MCF 10A (cell line): Measurements from ENCODE around the gene EXOC3. TPM values are rescaled to one million over a fixed set of nuclear protein-coding genes. Genes with fewer than 3 reads are reported as not detected.
"Not testable (repeated sequence)": the region's sequence is repeated elsewhere in the genome, so short reads cannot be mapped to it uniquely, and the experiment has no call there.

Experiments used
- BruUV-seq: library from RNA; stranded (reverse); fragments of 400-500 nt; replicated peaks from 2 replicates; lab custom pipeline; 2021; lab: Mats Ljungman, UMichigan
- CTCF ChIA-PET: fragments of 300-600 bp; sonication (Branson Sonifier 250); formaldehyde crosslinking; extraction: SDS; loops from one replicate; lab custom pipeline; 2021; ENCODE audit warnings: antibody characterized with exemption, inconsistent platforms; lab: Yijun Ruan, JAX
- POLR2A ChIA-PET: fragments of 300-600, 350-650 bp; sonication (Branson Sonifier 250); formaldehyde crosslinking; extraction: SDS; loops from one replicate; lab custom pipeline; 2020; ENCODE audit warnings: antibody characterized with exemption, inconsistent platforms; lab: Yijun Ruan, JAX
- DNase-seq: peaks from one replicate; pipeline ENCODE4 v3.0.0-alpha.2; 2018; ENCODE audit not compliant: unreplicated experiment
- H3K27ac Mint-ChIP-seq: one replicate; pipeline ENCODE4 v1.8.0; 2022; ENCODE audit warnings: mild to moderate bottlenecking, low read depth, mixed read lengths; ENCODE audit not compliant: unreplicated experiment
- H3K27me3 Mint-ChIP-seq: one replicate; pipeline ENCODE4 v1.8.0; 2022; ENCODE audit warnings: mixed read lengths; ENCODE audit not compliant: insufficient read depth, unreplicated experiment
- H3K36me3 Mint-ChIP-seq: one replicate; pipeline ENCODE4 v1.8.0; 2022; ENCODE audit warnings: mild to moderate bottlenecking, moderate library complexity, mixed read lengths; ENCODE audit not compliant: insufficient read depth, unreplicated experiment
- H3K4me1 Mint-ChIP-seq: one replicate; pipeline ENCODE4 v1.8.0; 2022; ENCODE audit warnings: mixed read lengths; ENCODE audit not compliant: insufficient read depth, unreplicated experiment
- H3K4me3 Mint-ChIP-seq: one replicate; pipeline ENCODE4 v1.8.0; 2022; ENCODE audit warnings: mild to moderate bottlenecking, moderate library complexity, mixed read lengths; ENCODE audit not compliant: unreplicated experiment
- H3K9me3 Mint-ChIP-seq: one replicate; pipeline ENCODE4 v1.8.0; 2022; ENCODE audit warnings: mixed read lengths; ENCODE audit not compliant: unreplicated experiment
- intact Hi-C: fragments of 100-400 bp; cut with micrococcal nuclease; formaldehyde crosslinking; loops from 2 replicates; pipeline ENCODE4 v1.14.1; 2022
- total RNA-seq: library from RNA; stranded (reverse); gene quantifications from 2 replicates; pipeline ENCODE4 v1.2.3, GENCODE V29; 2022
- TF ChIP-seq, protein P1 (sequence below): fragments of 200-600 bp; IDR thresholded peaks from one replicate; pipeline ENCODE4 v1.8.0; 2022; ENCODE audit warnings: antibody characterized with exemption, mild to moderate bottlenecking; ENCODE audit not compliant: unreplicated experiment

Gene EXOC3
- total RNA-seq, 1 experiment from 2014 or later, result 44.1 TPM

DNA sequence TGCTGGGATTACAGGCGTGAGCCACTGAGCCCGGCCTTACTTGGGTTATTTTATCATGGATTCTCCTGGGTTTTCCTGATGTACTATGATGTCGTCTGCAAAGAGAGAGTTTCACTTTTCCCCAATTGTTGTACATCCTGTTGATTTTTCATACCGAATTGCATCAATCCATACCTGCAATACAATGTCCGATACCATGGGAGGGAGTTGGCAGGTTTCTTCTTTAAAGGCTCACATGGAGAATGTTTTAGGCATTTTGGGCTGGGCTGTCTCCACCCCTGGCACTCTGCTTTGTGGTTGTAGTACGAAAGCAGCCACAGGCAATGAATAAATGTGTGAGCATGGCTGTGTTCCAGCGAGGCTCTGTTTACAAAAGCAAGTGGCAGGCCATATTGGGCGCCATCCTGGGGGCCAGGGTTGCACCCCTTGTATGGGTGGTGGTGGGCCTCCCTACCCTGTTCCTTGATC, 35.1 kb upstream of the EXOC3 start:
- TF ChIP-seq, protein P1, sequence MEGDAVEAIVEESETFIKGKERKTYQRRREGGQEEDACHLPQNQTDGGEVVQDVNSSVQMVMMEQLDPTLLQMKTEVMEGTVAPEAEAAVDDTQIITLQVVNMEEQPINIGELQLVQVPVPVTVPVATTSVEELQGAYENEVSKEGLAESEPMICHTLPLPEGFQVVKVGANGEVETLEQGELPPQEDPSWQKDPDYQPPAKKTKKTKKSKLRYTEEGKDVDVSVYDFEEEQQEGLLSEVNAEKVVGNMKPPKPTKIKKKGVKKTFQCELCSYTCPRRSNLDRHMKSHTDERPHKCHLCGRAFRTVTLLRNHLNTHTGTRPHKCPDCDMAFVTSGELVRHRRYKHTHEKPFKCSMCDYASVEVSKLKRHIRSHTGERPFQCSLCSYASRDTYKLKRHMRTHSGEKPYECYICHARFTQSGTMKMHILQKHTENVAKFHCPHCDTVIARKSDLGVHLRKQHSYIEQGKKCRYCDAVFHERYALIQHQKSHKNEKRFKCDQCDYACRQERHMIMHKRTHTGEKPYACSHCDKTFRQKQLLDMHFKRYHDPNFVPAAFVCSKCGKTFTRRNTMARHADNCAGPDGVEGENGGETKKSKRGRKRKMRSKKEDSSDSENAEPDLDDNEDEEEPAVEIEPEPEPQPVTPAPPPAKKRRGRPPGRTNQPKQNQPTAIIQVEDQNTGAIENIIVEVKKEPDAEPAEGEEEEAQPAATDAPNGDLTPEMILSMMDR, result no peak
- Mint-ChIP-seq H3K4me3 (peak overlapping the region; percentile 62), H3K9me3 (no peaks in the 10 kb centered on the region), H3K4me1 (peaks cover 22% of the 10 kb centered on the region), H3K27ac (peak overlapping the region; percentile 94), H3K27me3 (no peaks in the 10 kb centered on the region), H3K36me3 (no peaks in the 10 kb centered on the region)
- DNase-seq, result peak; percentile 85
- intact Hi-C loops, result no loop called here
- ChIA-PET POLR2A (interaction anchor here (0.8 to 2.3 kb wide), 8 partner anchors 8 to 137 kb away, joined by 3 to 26 read pairs (median 4); partner anchors contain the start of genes EXOC3 and PDCD6), CTCF (no interaction called here)
- no TSS peak for BruUV-seq

DNA sequence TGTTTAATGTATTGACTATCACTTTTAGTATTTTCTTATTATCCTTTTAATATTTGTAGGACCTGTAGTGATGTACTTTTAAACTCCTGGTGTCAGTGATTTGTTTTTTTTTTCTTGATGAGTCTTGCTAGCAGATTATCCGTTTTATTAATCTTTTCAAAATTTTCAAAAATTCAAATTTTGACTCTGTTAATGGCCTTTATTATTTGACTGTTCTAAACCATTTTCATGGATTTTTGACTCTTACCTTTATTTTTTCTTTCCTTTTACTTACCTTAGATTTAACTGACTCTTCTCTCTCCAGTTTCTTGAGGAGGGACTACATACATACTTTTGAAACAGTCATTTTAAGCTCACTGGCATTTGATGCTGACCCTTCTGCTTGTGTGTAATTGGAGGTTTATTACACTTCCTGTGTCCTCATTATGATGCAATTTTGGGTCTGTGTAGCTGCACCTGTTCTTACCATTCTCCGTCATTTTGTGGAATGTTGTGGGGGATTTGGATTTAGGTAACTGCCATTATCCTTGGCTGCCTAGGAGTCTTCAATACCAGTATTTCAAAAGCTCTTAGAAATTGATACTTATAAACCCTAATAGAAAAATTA, 32.0 kb upstream of the EXOC3 start:
- BruUV-seq, result no TSS peak
- TF ChIP-seq, protein P1, result no peak
- H3K36me3 Mint-ChIP-seq, result no peaks in the 10 kb centered on the region
- DNase-seq, result no peak
- no peaks in the 10 kb centered on the region for H3K9me3 Mint-ChIP-seq
- no peak overlapping the region for H3K27ac Mint-ChIP-seq
- ChIA-PET POLR2A (interaction anchor here (0.6 to 0.7 kb wide), 3 partner anchors 36 to 507 kb away, joined by 3 to 5 read pairs (median 3); no protein-coding TSS in a partner anchor), CTCF (interaction anchor here (1.2 kb wide), 1 partner anchor 33 kb away, joined by 3 read pairs; no protein-coding TSS in a partner anchor)
- intact Hi-C loops, result no loop called here
- no peak overlapping the region for H3K4me3 Mint-ChIP-seq
- H3K27me3 Mint-ChIP-seq, result no peaks in the 10 kb centered on the region
- H3K4me1 Mint-ChIP-seq, result peaks cover 29% of the 10 kb centered on the region

DNA sequence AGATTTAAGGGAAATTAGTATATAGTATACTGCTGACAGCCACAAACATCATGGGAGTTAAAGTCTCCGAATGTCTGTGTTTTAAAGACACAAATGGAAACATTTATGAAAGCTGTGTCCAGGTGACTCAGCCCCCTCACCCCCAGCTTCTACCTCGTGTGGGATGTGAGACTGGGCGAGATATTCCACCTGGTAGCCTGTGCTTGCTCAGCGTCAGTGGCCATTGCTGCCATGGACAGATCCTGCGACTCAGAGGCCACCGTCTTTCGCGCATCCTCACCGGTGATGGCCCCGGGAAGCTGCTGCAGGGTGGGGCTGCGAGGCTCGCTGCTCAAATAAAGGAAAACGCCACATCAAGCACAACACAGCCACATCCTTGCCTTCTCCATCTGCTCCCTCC, 31.2 kb upstream of the EXOC3 start:
- no TSS peak for BruUV-seq
- ChIA-PET CTCF (interaction anchor here (1.2 kb wide), 1 partner anchor 33 kb away, joined by 3 read pairs; no protein-coding TSS in a partner anchor), POLR2A (interaction anchor here (0.7 kb wide), 1 partner anchor 37 kb away, joined by 3 read pairs; no protein-coding TSS in a partner anchor)
- intact Hi-C loops, result no loop called here
- H3K4me1 Mint-ChIP-seq, result peaks cover 25% of the 10 kb centered on the region
- H3K27ac Mint-ChIP-seq, result no peak overlapping the region
- TF ChIP-seq, protein P1, result no peak
- H3K27me3 Mint-ChIP-seq, result no peaks in the 10 kb centered on the region
- H3K9me3 Mint-ChIP-seq, result no peaks in the 10 kb centered on the region
- no peaks in the 10 kb centered on the region for H3K36me3 Mint-ChIP-seq
- no peak for DNase-seq
- no peak overlapping the region for H3K4me3 Mint-ChIP-seq

DNA sequence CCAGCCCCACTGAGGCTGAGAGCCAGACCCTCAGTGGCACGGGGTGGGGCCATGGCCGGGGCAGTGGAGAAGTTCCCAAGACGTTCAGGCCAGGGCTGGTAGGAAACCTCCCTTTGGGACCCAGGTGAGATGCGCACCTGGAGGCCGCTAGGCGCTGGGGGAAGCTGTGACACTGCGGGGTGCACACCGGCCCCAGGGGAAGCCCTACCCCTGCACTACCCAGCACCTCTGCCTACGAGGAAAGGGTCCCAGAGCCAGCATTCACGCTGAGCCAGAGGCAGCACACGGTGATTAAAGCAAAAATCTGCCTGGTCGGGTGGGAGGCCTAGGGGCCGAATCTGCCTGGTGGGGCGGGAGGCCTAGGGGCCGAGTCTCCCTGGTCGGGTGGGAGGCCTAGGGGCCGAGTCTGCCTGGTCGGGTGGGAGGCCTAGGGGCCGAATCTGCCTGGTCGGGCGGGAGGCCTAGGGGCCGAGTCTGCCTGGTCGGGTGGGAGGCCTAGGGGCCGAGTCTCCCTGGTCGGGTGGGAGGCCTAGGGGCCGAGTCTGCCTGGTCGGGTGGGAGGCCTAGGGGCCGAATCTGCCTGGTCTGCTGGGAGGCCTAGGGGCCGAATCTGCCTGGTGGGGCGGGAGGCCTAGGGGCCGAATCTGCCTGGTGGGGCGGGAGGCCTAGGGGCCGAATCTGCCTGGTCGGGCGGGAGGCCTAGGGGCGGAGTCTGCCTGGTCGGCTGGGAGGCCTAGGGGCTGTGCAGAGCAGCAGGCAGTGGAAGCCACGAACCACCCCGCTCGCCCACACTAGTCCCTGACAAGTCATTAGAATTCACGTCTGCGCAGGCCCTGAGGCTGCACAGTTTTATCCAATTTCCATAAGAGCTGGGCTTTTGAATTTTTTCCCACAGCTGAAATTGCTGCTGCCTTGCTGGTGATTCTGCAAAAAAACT, 27.7 kb upstream of the EXOC3 start:
- H3K4me3 Mint-ChIP-seq, H3K9me3 Mint-ChIP-seq, intact Hi-C loops, H3K27ac Mint-ChIP-seq, H3K36me3 Mint-ChIP-seq, BruUV-seq, H3K27me3 Mint-ChIP-seq, DNase-seq: not testable (repeated sequence)
- ChIA-PET POLR2A (interaction anchor here (0.7 kb wide), 1 partner anchor 8 kb away, joined by 3 read pairs; no protein-coding TSS in a partner anchor), CTCF (interaction anchor here (1.2 kb wide), 1 partner anchor 22 kb away, joined by 3 read pairs; no protein-coding TSS in a partner anchor)
- H3K4me1 Mint-ChIP-seq, result peaks cover 12% of the 10 kb centered on the region
